K562 (cell line): ENCODE data around the gene FLOT2. TPM values are rescaled to one million over a fixed set of nuclear protein-coding genes. Genes with fewer than 3 reads are reported as not detected.

Source experiments
- ATF1 ChIP-seq, 2 experiments: fragments of 450-650 bp in 1 of 2; IDR thresholded peaks; 2 replicates each; pipeline ENCODE4 v1.6.1; 2016; ENCODE audit warnings: missing compliant biosample characterization in 1 of 2, missing genetic modification characterization in 1 of 2
- ETV6 ChIP-seq, 3 experiments: fragments of 150-350 bp in 1 of 3; sonication (generic) in 1 of 3; formaldehyde crosslinking in 1 of 3; IDR thresholded peaks; 2 replicates each; pipeline versions ENCODE4 v1.6.1 to v1.8.0; 2014 to 2022; ENCODE audit warnings: borderline replicate concordance in 2 of 3, low read depth in 2 of 3, antibody characterized with exemption in 1 of 3, low read length in 1 of 3, mild to moderate bottlenecking in 1 of 3, missing genetic modification reagents in 1 of 3
- HDAC1 ChIP-seq, 2 experiments: fragments of 450-650 bp; IDR thresholded peaks; 2 replicates each; pipeline ENCODE4 v1.6.1; 2016 to 2017; ENCODE audit warnings: inconsistent platforms in 1 of 2, mild to moderate bottlenecking in 1 of 2, moderate library complexity in 1 of 2
- HMGXB4 ChIP-seq: sonication (generic); formaldehyde crosslinking; IDR thresholded peaks from 2 replicates; pipeline ENCODE4 v1.8.1; 2023; ENCODE audit warnings: mild to moderate bottlenecking, missing genetic modification reagents
- KDM5B ChIP-seq: fragments of 200-600 bp; sonication (generic); IDR thresholded peaks from 2 replicates; pipeline ENCODE4 v1.6.1; 2012; ENCODE audit warnings: low read depth, mild to moderate bottlenecking, moderate library complexity, low read length, control low read depth, inconsistent platforms; ENCODE audit not compliant: insufficient replicate concordance
- MAZ ChIP-seq, 2 experiments: fragments of 450-650 bp in 1 of 2; sonication (generic) in 1 of 2; formaldehyde crosslinking; IDR thresholded peaks in 1 of 2; conservative IDR thresholded peaks in 1 of 2; 2 replicates each; pipeline versions ENCODE4 v1.4.0 to v1.5.0; 2020; ENCODE audit warnings: mild to moderate bottlenecking in 1 of 2, missing genetic modification reagents in 1 of 2
- POLR2G ChIP-seq: fragments of 200-400 bp; formaldehyde crosslinking; IDR thresholded peaks from 2 replicates; pipeline ENCODE4 v1.6.1; 2017; ENCODE audit warnings: low read depth, mild to moderate bottlenecking, antibody characterized with exemption, low read length, moderate library complexity
- ZNF639 ChIP-seq, 2 experiments: fragments of 200-800 bp in 1 of 2; sonication (Bioruptor generic) in 1 of 2; sonication (generic) in 1 of 2; formaldehyde crosslinking in 1 of 2; IDR thresholded peaks in 1 of 2; conservative IDR thresholded peaks in 1 of 2; 2 replicates each; pipeline versions ENCODE4 v1.5.0 to v1.6.1; 2016 to 2020; ENCODE audit warnings: missing compliant biosample characterization in 1 of 2, missing genetic modification characterization in 1 of 2, missing genetic modification reagents in 1 of 2
- polyA plus RNA-seq, 8 experiments: library from polyadenylated mRNA; depleted of rRNA in 4 of 8; stranded (reverse) in 5 of 8; unstranded in 3 of 8; fragments of >200 nt; fragmentation: Nextera tagmentation in 2 of 8; fragmentation: Illumina TruSeq in 1 of 8; extraction: Ambion mirVana in 2 of 8; extraction: Trizol in 1 of 8; gene quantifications; 2 replicates each; pipeline versions ENCODE4 v1.2.1 to v1.2.3, GENCODE V29; 2011 to 2014; ENCODE audit warnings: inconsistent platforms in 1 of 8, missing spikeins in 1 of 8
- total RNA-seq, 7 experiments: library from RNA; depleted of rRNA in 6 of 7; stranded (reverse); fragments of >200 nt in 6 of 7; fragmentation: Illumina TruSeq in 2 of 7; extraction: Trizol in 2 of 7; gene quantifications; 2 replicates each; pipeline versions ENCODE4 v1.2.1 to v1.2.3, GENCODE V29; 2011 to 2021; ENCODE audit warnings: low replicate concordance in 1 of 7
- TF ChIP-seq, protein P1 (sequence below): fragments of 450-650 bp; IDR thresholded peaks from 2 replicates; pipeline ENCODE4 v1.6.1; 2016; ENCODE audit warnings: mild to moderate bottlenecking, moderate library complexity

FLOT2 gene
- total and polyA plus RNA-seq, 9 of the 15 experiments (the other 6 are each of a cell fraction or from before 2014, with no cell fraction given): 17.5 to 138 (median 41.7) TPM

DNA sequence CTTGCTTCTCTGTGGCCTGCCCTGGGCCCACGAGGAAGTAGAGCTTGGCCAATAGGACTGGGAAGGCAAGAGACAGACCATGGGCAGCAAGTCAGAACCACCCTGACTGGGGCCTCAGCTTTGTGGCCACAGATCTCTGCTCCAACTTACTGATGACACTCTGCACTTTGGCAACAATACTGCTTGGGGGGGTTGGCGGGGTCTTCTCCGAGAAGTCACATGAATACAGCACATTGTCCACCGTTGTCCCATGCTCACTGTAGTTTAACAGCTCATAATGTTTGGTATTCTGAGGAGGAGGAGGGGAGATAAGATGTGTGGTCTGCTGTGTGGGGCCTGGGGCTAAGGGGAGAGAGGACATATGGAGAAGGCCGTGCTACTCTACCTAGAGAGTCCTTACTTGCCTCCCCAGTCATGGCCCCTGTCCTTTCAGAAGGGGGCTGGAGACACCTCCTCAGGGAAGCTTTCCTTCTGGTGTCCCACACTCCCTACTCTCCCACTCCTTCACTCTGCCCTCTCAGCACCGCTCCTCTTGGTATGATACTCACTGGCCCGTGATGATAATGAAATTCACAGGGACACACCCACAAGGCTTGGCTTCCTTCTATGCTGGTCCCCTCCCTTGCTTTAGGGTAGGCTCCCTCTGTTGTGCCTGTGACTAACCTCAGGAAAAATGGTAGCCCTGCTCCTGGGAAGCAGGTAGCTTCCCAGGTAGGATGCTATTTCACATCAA is 9.3 kb upstream of the FLOT2 start (continued):
- TF ChIP-seq, protein P1, sequence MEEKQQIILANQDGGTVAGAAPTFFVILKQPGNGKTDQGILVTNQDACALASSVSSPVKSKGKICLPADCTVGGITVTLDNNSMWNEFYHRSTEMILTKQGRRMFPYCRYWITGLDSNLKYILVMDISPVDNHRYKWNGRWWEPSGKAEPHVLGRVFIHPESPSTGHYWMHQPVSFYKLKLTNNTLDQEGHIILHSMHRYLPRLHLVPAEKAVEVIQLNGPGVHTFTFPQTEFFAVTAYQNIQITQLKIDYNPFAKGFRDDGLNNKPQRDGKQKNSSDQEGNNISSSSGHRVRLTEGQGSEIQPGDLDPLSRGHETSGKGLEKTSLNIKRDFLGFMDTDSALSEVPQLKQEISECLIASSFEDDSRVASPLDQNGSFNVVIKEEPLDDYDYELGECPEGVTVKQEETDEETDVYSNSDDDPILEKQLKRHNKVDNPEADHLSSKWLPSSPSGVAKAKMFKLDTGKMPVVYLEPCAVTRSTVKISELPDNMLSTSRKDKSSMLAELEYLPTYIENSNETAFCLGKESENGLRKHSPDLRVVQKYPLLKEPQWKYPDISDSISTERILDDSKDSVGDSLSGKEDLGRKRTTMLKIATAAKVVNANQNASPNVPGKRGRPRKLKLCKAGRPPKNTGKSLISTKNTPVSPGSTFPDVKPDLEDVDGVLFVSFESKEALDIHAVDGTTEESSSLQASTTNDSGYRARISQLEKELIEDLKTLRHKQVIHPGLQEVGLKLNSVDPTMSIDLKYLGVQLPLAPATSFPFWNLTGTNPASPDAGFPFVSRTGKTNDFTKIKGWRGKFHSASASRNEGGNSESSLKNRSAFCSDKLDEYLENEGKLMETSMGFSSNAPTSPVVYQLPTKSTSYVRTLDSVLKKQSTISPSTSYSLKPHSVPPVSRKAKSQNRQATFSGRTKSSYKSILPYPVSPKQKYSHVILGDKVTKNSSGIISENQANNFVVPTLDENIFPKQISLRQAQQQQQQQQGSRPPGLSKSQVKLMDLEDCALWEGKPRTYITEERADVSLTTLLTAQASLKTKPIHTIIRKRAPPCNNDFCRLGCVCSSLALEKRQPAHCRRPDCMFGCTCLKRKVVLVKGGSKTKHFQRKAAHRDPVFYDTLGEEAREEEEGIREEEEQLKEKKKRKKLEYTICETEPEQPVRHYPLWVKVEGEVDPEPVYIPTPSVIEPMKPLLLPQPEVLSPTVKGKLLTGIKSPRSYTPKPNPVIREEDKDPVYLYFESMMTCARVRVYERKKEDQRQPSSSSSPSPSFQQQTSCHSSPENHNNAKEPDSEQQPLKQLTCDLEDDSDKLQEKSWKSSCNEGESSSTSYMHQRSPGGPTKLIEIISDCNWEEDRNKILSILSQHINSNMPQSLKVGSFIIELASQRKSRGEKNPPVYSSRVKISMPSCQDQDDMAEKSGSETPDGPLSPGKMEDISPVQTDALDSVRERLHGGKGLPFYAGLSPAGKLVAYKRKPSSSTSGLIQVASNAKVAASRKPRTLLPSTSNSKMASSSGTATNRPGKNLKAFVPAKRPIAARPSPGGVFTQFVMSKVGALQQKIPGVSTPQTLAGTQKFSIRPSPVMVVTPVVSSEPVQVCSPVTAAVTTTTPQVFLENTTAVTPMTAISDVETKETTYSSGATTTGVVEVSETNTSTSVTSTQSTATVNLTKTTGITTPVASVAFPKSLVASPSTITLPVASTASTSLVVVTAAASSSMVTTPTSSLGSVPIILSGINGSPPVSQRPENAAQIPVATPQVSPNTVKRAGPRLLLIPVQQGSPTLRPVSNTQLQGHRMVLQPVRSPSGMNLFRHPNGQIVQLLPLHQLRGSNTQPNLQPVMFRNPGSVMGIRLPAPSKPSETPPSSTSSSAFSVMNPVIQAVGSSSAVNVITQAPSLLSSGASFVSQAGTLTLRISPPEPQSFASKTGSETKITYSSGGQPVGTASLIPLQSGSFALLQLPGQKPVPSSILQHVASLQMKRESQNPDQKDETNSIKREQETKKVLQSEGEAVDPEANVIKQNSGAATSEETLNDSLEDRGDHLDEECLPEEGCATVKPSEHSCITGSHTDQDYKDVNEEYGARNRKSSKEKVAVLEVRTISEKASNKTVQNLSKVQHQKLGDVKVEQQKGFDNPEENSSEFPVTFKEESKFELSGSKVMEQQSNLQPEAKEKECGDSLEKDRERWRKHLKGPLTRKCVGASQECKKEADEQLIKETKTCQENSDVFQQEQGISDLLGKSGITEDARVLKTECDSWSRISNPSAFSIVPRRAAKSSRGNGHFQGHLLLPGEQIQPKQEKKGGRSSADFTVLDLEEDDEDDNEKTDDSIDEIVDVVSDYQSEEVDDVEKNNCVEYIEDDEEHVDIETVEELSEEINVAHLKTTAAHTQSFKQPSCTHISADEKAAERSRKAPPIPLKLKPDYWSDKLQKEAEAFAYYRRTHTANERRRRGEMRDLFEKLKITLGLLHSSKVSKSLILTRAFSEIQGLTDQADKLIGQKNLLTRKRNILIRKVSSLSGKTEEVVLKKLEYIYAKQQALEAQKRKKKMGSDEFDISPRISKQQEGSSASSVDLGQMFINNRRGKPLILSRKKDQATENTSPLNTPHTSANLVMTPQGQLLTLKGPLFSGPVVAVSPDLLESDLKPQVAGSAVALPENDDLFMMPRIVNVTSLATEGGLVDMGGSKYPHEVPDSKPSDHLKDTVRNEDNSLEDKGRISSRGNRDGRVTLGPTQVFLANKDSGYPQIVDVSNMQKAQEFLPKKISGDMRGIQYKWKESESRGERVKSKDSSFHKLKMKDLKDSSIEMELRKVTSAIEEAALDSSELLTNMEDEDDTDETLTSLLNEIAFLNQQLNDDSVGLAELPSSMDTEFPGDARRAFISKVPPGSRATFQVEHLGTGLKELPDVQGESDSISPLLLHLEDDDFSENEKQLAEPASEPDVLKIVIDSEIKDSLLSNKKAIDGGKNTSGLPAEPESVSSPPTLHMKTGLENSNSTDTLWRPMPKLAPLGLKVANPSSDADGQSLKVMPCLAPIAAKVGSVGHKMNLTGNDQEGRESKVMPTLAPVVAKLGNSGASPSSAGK: no peak
- no peak for TF ChIP-seq HMGXB4
- peak in 1 of 2 experiments; percentile 49; a peak in 2 of 4 replicates for TF ChIP-seq HDAC1 (IDR thresholded peaks at IDR 0.05)
- TF ChIP-seq ATF1 (CRISPR knock-in tag; IDR thresholded peaks at IDR 0.05): no peak
- 0 out of 2 replicates have a peak, but pooled peaks have one; percentile 21 for TF ChIP-seq ATF1 (tag; IDR thresholded peaks at IDR 0.05)
- TF ChIP-seq POLR2G: no peak
- TF ChIP-seq ZNF639 (CRISPR knock-in tag; conservative IDR thresholded peaks at IDR 0.05 in 1 of 2, IDR thresholded peaks at IDR 0.05 in 1 of 2): no peak
- peak; percentile 11 for TF ChIP-seq KDM5B
- peak in 1 of 2 experiments; percentile 19; a peak in 1 of 4 replicates for TF ChIP-seq MAZ (CRISPR knock-in tag; conservative IDR thresholded peaks at IDR 0.05 in 1 of 2, IDR thresholded peaks at IDR 0.05 in 1 of 2)
- TF ChIP-seq ETV6 (IDR thresholded peaks at IDR 0.05; ENCODE audit: borderline replicate concordance in 1 of 2, low read depth in 2 of 2, low read length in 1 of 2): no peak
- no peak for TF ChIP-seq ETV6 (CRISPR knock-in tag; IDR thresholded peaks at IDR 0.05; ENCODE audit: borderline replicate concordance)
